Parathyroid adenoma (tissue), 2 donors: ENCODE results near the gene SPSB3.

ENCODE experiments used
- H2AFZ ChIP-seq: fragments of 300-600 bp; sonication (generic); one replicate; pipeline ENCODE4 v1.7.0; 2017; ENCODE audit warnings: antibody characterized with exemption, mild to moderate bottlenecking
- H3K27ac ChIP-seq: fragments of 300-600 bp; sonication (generic); one replicate; pipeline ENCODE4 v1.7.0; 2017
- H3K27me3 ChIP-seq: fragments of 300-600 bp; sonication (generic); one replicate; pipeline ENCODE4 v1.7.0; 2017; ENCODE audit warnings: low read length; ENCODE audit not compliant: control insufficient read depth, insufficient read depth
- H3K36me3 ChIP-seq: fragments of 300-600 bp; sonication (generic); one replicate; pipeline ENCODE4 v1.7.0; 2017; ENCODE audit warnings: low read length; ENCODE audit not compliant: control insufficient read depth, insufficient read depth
- H3K4me1 ChIP-seq: fragments of 300-600 bp; sonication (generic); one replicate; pipeline ENCODE4 v1.7.0; 2017; ENCODE audit warnings: control low read depth
- H3K4me2 ChIP-seq: fragments of 300-600 bp; sonication (generic); one replicate; pipeline ENCODE4 v1.7.0; 2017; ENCODE audit warnings: low read length
- H3K4me3 ChIP-seq: fragments of 300-600 bp; sonication (generic); one replicate; pipeline ENCODE4 v1.7.0; 2017; ENCODE audit warnings: low read depth, low read length
- H3K79me2 ChIP-seq: fragments of 300-600 bp; sonication (generic); one replicate; pipeline ENCODE4 v1.7.0; 2017; ENCODE audit warnings: control low read depth
- H3K9ac ChIP-seq: fragments of 300-600 bp; sonication (generic); one replicate; pipeline ENCODE4 v1.7.0; 2017; ENCODE audit warnings: mild to moderate bottlenecking
- H3K9me3 ChIP-seq: fragments of 300-600 bp; sonication (generic); one replicate; pipeline ENCODE4 v1.7.0; 2017; ENCODE audit warnings: low read length; ENCODE audit not compliant: control insufficient read depth
- TF ChIP-seq, protein P1 (sequence below): fragments of 300-600 bp; sonication (generic); IDR thresholded peaks from one replicate; pipeline ENCODE4 v1.7.0; 2017; ENCODE audit warnings: antibody characterized with exemption, mild to moderate bottlenecking
- donor health status: primary hyperparathyroidism.

Gene SPSB3

DNA sequence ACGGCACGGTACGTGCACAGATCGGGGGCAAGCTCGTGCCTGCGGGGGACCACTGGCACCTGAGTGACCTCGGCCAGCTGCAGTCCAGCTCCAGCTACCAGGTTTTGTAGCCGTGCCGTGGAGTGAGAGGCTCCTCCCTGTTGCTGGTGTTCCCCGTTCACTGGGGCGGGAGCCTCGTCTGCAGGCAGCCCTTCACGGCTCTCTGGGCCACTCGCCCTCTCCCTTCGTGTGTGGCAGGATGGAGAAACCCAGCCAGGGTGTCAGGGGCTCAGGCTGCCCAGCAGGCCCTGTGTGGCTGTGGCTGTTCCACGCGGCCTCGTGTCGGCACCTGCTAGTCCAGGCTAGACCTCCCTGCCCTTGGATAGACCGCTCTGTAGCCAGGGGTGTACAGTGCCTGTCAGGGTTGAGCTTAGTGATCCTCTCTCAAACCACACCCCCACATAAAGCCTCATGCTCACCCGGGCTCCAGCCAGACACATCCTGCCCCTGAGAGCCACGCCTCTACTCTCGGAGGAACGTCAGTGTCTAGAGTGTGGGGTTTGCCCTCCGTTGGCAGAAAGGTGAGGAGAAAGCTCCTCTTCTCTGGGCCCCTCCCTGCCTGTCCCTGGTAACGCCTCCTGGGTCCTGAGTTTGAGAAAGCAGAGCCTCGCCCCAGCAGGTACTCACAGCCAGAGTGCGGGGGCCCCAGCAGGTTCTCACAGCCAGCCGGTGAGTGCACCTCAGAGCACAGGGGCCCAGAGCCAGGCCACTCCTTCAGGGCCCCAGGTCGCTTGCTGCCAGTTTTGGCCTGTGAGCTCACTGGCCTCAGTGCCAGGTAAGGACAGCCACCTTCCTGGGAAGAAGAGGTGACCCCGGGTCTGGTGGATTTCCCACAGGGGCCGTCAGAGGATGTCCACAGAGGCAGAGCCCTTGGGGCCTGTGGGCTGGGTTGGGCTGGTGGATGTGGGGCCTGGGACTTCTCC is 38.7 kb downstream of the SPSB3 start:
- Histone ChIP-seq H3K27ac (no peak overlapping the region), H3K9ac (no peak overlapping the region), H3K36me3 (no peaks in the 10 kb centered on the region), H3K79me2 (peaks cover 16% of the 10 kb centered on the region), H3K4me1 (no peaks in the 10 kb centered on the region), H3K27me3 (no peaks in the 10 kb centered on the region), H3K9me3 (no peaks in the 10 kb centered on the region), H3K4me2 (no peak overlapping the region), H2AFZ (no peak overlapping the region), H3K4me3 (no peak overlapping the region)
- TF ChIP-seq, protein P1, sequence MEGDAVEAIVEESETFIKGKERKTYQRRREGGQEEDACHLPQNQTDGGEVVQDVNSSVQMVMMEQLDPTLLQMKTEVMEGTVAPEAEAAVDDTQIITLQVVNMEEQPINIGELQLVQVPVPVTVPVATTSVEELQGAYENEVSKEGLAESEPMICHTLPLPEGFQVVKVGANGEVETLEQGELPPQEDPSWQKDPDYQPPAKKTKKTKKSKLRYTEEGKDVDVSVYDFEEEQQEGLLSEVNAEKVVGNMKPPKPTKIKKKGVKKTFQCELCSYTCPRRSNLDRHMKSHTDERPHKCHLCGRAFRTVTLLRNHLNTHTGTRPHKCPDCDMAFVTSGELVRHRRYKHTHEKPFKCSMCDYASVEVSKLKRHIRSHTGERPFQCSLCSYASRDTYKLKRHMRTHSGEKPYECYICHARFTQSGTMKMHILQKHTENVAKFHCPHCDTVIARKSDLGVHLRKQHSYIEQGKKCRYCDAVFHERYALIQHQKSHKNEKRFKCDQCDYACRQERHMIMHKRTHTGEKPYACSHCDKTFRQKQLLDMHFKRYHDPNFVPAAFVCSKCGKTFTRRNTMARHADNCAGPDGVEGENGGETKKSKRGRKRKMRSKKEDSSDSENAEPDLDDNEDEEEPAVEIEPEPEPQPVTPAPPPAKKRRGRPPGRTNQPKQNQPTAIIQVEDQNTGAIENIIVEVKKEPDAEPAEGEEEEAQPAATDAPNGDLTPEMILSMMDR = no peak

DNA sequence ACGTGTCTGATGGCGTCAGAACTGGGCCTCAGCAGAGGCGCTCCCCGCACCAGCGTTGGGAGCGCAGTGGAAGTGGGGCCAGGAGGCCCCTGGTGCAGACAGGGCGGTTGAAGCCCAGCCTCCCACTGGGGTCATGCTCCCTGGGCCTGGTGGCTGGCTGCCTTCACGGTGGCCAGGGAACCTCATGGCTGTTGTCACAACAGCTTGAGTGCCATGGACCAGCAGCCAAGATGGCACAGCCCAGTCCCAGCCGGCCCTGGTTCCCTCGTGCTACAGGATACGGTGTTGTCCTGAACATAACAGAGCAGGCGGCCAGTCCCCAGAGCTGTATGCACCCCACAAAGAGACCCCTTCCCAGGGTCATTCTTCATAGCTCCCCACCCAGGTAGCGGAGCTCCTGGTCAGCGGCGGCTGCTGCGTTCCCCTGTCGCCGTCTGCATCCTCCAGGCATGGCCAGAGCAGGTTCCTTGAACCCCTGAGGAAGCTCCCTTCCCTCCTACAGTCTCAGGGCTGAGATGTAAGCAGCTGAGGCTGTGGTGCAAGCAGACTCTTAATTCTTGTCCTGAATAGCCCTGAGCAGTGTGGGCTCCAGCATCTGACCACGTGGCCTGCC is 40.7 kb downstream of the SPSB3 start:
- Histone ChIP-seq H3K9me3 (no peaks in the 10 kb centered on the region), H3K4me3 (no peak overlapping the region), H3K4me1 (no peaks in the 10 kb centered on the region), H3K79me2 (peaks cover 19% of the 10 kb centered on the region), H3K36me3 (no peaks in the 10 kb centered on the region), H3K4me2 (no peak overlapping the region), H3K9ac (no peak overlapping the region), H3K27me3 (no peaks in the 10 kb centered on the region), H3K27ac (no peak overlapping the region), H2AFZ (no peak overlapping the region)
- TF ChIP-seq, protein P1 = no peak

DNA sequence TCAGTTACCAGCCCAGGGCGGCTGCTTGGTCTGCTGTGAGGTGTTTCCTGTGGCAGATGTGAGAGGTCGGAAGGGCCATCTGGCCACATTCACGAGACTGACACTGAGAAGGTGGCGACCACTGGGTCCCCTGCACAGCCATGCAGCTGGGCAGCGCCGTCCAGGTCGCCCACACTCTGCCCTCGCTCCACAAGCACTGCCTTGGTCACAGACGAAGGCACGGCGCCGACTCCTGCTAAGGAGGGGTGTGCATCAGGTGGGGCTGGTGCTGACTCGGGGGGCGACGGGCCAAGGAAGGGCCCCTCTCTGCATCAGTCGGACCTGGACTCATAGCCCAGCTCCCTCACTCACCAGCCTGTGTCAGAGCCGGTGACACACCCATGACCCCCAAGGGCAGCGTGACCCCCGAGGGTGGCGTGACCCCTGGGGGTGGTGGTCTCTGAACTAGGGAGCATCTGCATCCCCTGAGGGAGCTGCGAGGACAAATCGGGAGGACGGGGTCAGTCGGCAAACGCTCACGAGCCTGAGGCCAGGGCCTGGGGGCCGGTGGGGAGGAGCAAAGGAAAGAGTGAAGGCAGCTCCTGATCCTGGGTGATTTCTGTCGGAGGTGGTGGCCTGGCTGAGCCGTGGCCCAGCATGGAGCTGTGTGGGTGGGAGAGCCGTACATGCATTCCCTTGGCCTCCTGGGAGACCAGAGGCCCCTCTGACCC is 41.4 kb downstream of the SPSB3 start:
- no peak overlapping the region for H3K4me2 ChIP-seq
- TF ChIP-seq, protein P1 = no peak
- H3K27me3 ChIP-seq = no peaks in the 10 kb centered on the region
- no peaks in the 10 kb centered on the region for H3K36me3 ChIP-seq
- no peak overlapping the region for H3K9ac ChIP-seq
- H2AFZ ChIP-seq = no peak overlapping the region
- H3K9me3 ChIP-seq = no peaks in the 10 kb centered on the region
- H3K4me1 ChIP-seq = no peaks in the 10 kb centered on the region
- H3K79me2 ChIP-seq = peaks cover 21% of the 10 kb centered on the region
- H3K4me3 ChIP-seq = no peak overlapping the region
- no peak overlapping the region for H3K27ac ChIP-seq

DNA sequence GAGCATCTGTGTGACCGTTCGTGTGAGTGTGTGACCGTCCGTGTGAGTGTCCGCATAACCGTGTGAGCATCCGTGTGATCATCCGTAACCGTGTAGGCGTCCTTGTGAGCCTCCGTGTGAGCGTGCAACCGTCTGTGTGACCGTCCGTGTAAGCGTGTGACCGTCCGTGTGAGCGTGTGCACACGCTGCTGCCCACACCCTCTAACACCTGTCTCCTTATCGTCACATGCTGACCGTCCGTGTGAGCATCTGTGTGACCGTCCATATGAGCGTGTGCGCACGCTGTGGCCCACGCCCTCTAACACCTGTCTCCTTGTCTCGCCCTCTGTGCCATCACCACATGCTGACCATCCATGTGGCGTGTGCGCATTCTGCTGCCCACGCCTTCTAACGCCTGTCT is 42.1 kb downstream of the SPSB3 start:
- Histone ChIP-seq H3K4me3 (no peak overlapping the region), H3K27me3 (no peaks in the 10 kb centered on the region), H3K9me3 (no peaks in the 10 kb centered on the region), H3K4me1 (no peaks in the 10 kb centered on the region), H3K36me3 (no peaks in the 10 kb centered on the region), H3K9ac (no peak overlapping the region), H3K27ac (no peak overlapping the region), H3K79me2 (peaks cover 24% of the 10 kb centered on the region), H2AFZ (no peak overlapping the region), H3K4me2 (no peak overlapping the region)
- TF ChIP-seq, protein P1 = no peak
